Activated CD4-positive, alpha-beta memory T cell treated with anti-CD3 and anti-CD28 coated beads, Interleukin-2, amount 10 ng/mL, durations not matched to agents 7 days and 5 days (primary cell): ENCODE measurements around the gene COMMD1. TPM values are rescaled to one million over a fixed set of nuclear protein-coding genes. Genes with fewer than 3 reads are reported as not detected.
"Not testable (repeated sequence)": the region's sequence is repeated elsewhere in the genome, so short reads cannot be mapped to it uniquely, and the experiment has no call there.

ENCODE experiments used
- CTCF ChIA-PET: fragments of 350-600 bp; sonication (Branson Sonifier 250); formaldehyde crosslinking; loops from one replicate; lab custom pipeline; 2021; ENCODE audit warnings: antibody characterized with exemption, inconsistent platforms; lab: Charles Lee
- POLR2A ChIA-PET: fragments of 350-600 bp; sonication (Branson Sonifier 250); formaldehyde crosslinking; loops from one replicate; lab custom pipeline; 2021; ENCODE audit warnings: antibody characterized with exemption; lab: Charles Lee
- DNase-seq: peaks from one replicate; pipeline ENCODE4 v3.0.0-alpha.2; 2020
- H3K27ac Mint-ChIP-seq: one replicate; pipeline ENCODE4 v1.8.0; 2021; ENCODE audit warnings: mild to moderate bottlenecking, mixed read lengths
- H3K27me3 Mint-ChIP-seq: one replicate; pipeline ENCODE4 v1.8.0; 2021; ENCODE audit warnings: mixed read lengths
- H3K36me3 Mint-ChIP-seq: one replicate; pipeline ENCODE4 v1.8.0; 2021; ENCODE audit warnings: low read depth, mixed read lengths
- H3K4me1 Mint-ChIP-seq: one replicate; pipeline ENCODE4 v1.8.0; 2021; ENCODE audit warnings: mixed read lengths
- H3K4me3 Mint-ChIP-seq: one replicate; pipeline ENCODE4 v1.8.0; 2021; ENCODE audit warnings: mild to moderate bottlenecking, mixed read lengths
- H3K9me3 Mint-ChIP-seq: one replicate; pipeline ENCODE4 v1.8.0; 2021; ENCODE audit warnings: mixed read lengths
- total RNA-seq, 2 experiments: library from RNA; stranded (reverse); gene quantifications; one replicate each; pipeline ENCODE4 v1.2.3, GENCODE V29; 2021

COMMD1 gene
- total RNA-seq, 2 experiments from 2014 or later = 25.4 to 26.9 TPM

GRCh38 chr2:61928826-61929461 lies 23.5 kb downstream of the COMMD1 start:
- H3K4me1 Mint-ChIP-seq = no peaks in the 10 kb centered on the region
- H3K27ac Mint-ChIP-seq = no peak overlapping the region
- no peaks in the 10 kb centered on the region for H3K9me3 Mint-ChIP-seq
- H3K27me3 Mint-ChIP-seq = no peaks in the 10 kb centered on the region
- peaks cover 4% of the 10 kb centered on the region for H3K36me3 Mint-ChIP-seq
- CTCF ChIA-PET = no interaction called here
- H3K4me3 Mint-ChIP-seq = no peak overlapping the region
- POLR2A ChIA-PET = no interaction called here
- DNase-seq = no peak

- CTCF ChIA-PET = no interaction called here
- Mint-ChIP-seq H3K4me3 (no peak overlapping the region), H3K36me3 (no peaks in the 10 kb centered on the region), H3K27ac (no peak overlapping the region), H3K4me1 (no peaks in the 10 kb centered on the region), H3K9me3 (no peaks in the 10 kb centered on the region), H3K27me3 (no peaks in the 10 kb centered on the region)
- POLR2A ChIA-PET = no interaction called here
- no peak for DNase-seq
Measured at GRCh38 chr2:61937098-61937497, 31.6 kb downstream of the COMMD1 start.

- H3K36me3 Mint-ChIP-seq = no peaks in the 10 kb centered on the region
- CTCF ChIA-PET = no interaction called here
- H3K4me1 Mint-ChIP-seq = peaks cover under 1% of the 10 kb centered on the region
- H3K4me3 Mint-ChIP-seq = no peak overlapping the region
- POLR2A ChIA-PET = no interaction called here
- no peak overlapping the region for H3K27ac Mint-ChIP-seq
- no peaks in the 10 kb centered on the region for H3K9me3 Mint-ChIP-seq
- H3K27me3 Mint-ChIP-seq = no peaks in the 10 kb centered on the region
- no peak for DNase-seq
Measured at GRCh38 chr2:61937886-61938285, 32.4 kb downstream of the COMMD1 start.

- POLR2A ChIA-PET = no interaction called here
- no peak overlapping the region for H3K27ac Mint-ChIP-seq
- no peaks in the 10 kb centered on the region for H3K36me3 Mint-ChIP-seq
- H3K9me3 Mint-ChIP-seq = no peaks in the 10 kb centered on the region
- peaks cover 6% of the 10 kb centered on the region for H3K4me1 Mint-ChIP-seq
- H3K4me3 Mint-ChIP-seq = no peak overlapping the region
- CTCF ChIA-PET = no interaction called here
- no peak for DNase-seq
- no peaks in the 10 kb centered on the region for H3K27me3 Mint-ChIP-seq
Measured at GRCh38 chr2:61938511-61938910, 33.0 kb downstream of the COMMD1 start.

- Mint-ChIP-seq H3K4me3 (no peak overlapping the region), H3K4me1 (peaks cover 6% of the 10 kb centered on the region), H3K9me3 (no peaks in the 10 kb centered on the region), H3K27me3 (no peaks in the 10 kb centered on the region), H3K36me3 (no peaks in the 10 kb centered on the region), H3K27ac (no peak overlapping the region)
- ChIA-PET CTCF (no interaction called here), POLR2A (no interaction called here)
- DNase-seq = no peak
Measured at GRCh38 chr2:61943251-61943650, 37.8 kb downstream of the COMMD1 start.

GRCh38 chr2:61946666-61947065 lies 41.2 kb downstream of the COMMD1 start:
- peaks cover 6% of the 10 kb centered on the region for H3K4me1 Mint-ChIP-seq
- H3K27me3 Mint-ChIP-seq = no peaks in the 10 kb centered on the region
- no peaks in the 10 kb centered on the region for H3K36me3 Mint-ChIP-seq
- ChIA-PET POLR2A (no interaction called here), CTCF (no interaction called here)
- DNase-seq = no peak
- H3K9me3 Mint-ChIP-seq = no peaks in the 10 kb centered on the region
- no peak overlapping the region for H3K4me3 Mint-ChIP-seq
- no peak overlapping the region for H3K27ac Mint-ChIP-seq

- Mint-ChIP-seq H3K9me3 (no peaks in the 10 kb centered on the region), H3K4me3 (no peak overlapping the region), H3K36me3 (peaks cover 3% of the 10 kb centered on the region), H3K4me1 (no peaks in the 10 kb centered on the region), H3K27me3 (no peaks in the 10 kb centered on the region), H3K27ac (no peak overlapping the region)
- ChIA-PET POLR2A (no interaction called here), CTCF (no interaction called here)
- no peak for DNase-seq
Measured at GRCh38 chr2:61948661-61949457, 43.4 kb downstream of the COMMD1 start.

GRCh38 chr2:61949458-61949713 lies 43.9 kb downstream of the COMMD1 start:
- Mint-ChIP-seq H3K9me3 (no peaks in the 10 kb centered on the region), H3K27me3 (no peaks in the 10 kb centered on the region), H3K27ac (no peak overlapping the region), H3K4me1 (no peaks in the 10 kb centered on the region), H3K36me3 (peaks cover 3% of the 10 kb centered on the region), H3K4me3 (no peak overlapping the region)
- CTCF ChIA-PET = no interaction called here
- POLR2A ChIA-PET = no interaction called here
- DNase-seq = no peak

GRCh38 chr2:61949714-61950560 lies 44.5 kb downstream of the COMMD1 start:
- Mint-ChIP-seq H3K36me3 (peaks cover 3% of the 10 kb centered on the region), H3K27me3 (no peaks in the 10 kb centered on the region), H3K4me3 (no peak overlapping the region), H3K9me3 (no peaks in the 10 kb centered on the region), H3K27ac (no peak overlapping the region), H3K4me1 (no peaks in the 10 kb centered on the region)
- DNase-seq = no peak
- CTCF ChIA-PET = no interaction called here
- POLR2A ChIA-PET = no interaction called here

- peaks cover 3% of the 10 kb centered on the region for H3K36me3 Mint-ChIP-seq
Measured at GRCh38 chr2:61950571-61951315, 45.3 kb downstream of the COMMD1 start.

GRCh38 chr2:61951881-61952280 lies 46.4 kb downstream of the COMMD1 start:
- H3K9me3 Mint-ChIP-seq = no peaks in the 10 kb centered on the region
- ChIA-PET CTCF (no interaction called here), POLR2A (no interaction called here)
- DNase-seq = no peak
- no peaks in the 10 kb centered on the region for H3K4me1 Mint-ChIP-seq
- peaks cover 3% of the 10 kb centered on the region for H3K36me3 Mint-ChIP-seq
- H3K27ac Mint-ChIP-seq = no peak overlapping the region
- no peak overlapping the region for H3K4me3 Mint-ChIP-seq
- H3K27me3 Mint-ChIP-seq = no peaks in the 10 kb centered on the region

More at GRCh38 chr2:61950571-61951315, 45.3 kb downstream of the COMMD1 start:
- Mint-ChIP-seq H3K4me1 (no peaks in the 10 kb centered on the region), H3K27ac (no peak overlapping the region), H3K27me3 (no peaks in the 10 kb centered on the region), H3K4me3 (no peak overlapping the region), H3K9me3 (no peaks in the 10 kb centered on the region)
- DNase-seq = no peak
- ChIA-PET POLR2A (no interaction called here), CTCF (no interaction called here)

GRCh38 chr2:61952288-61952687 lies 46.8 kb downstream of the COMMD1 start:
- H3K27ac Mint-ChIP-seq = no peak overlapping the region
- H3K9me3 Mint-ChIP-seq = no peaks in the 10 kb centered on the region
- ChIA-PET POLR2A (no interaction called here), CTCF (no interaction called here)
- no peaks in the 10 kb centered on the region for H3K27me3 Mint-ChIP-seq
- no peak for DNase-seq
- peaks cover 3% of the 10 kb centered on the region for H3K36me3 Mint-ChIP-seq
- H3K4me1 Mint-ChIP-seq = no peaks in the 10 kb centered on the region
- H3K4me3 Mint-ChIP-seq = no peak overlapping the region

- H3K36me3 Mint-ChIP-seq, CTCF ChIA-PET, H3K27ac Mint-ChIP-seq, DNase-seq, H3K4me1 Mint-ChIP-seq, H3K4me3 Mint-ChIP-seq, H3K9me3 Mint-ChIP-seq, H3K27me3 Mint-ChIP-seq: not testable (repeated sequence)
- POLR2A ChIA-PET = interaction anchor here (0.6 kb wide), 1 partner anchor 356 kb away, joined by 3 read pairs; no protein-coding TSS in a partner anchor
Measured at GRCh38 chr2:61954856-61955255, 49.4 kb downstream of the COMMD1 start.
